ENCODE measurements around the gene CNTN4.

The CNTN4 gene

GRCh38 chr3:3027976-3028567 lies 929.4 kb downstream of the CNTN4 start:
- in situ Hi-C loops (cut with HindIII; ENCODE audit: low sequenced_read_pairs), result no loop called here
- no peak overlapping the region for H3K4me3 ChIP-seq (ENCODE audit: low read depth, low read length)
- no peak for TF ChIP-seq CTCF (IDR thresholded peaks at IDR 0.05; ENCODE audit: low read depth, low read length)
- DNase-seq (ENCODE audit: low read depth, low spot score), result no peak

GRCh38 chr3:3031326-3031725 lies 932.7 kb downstream of the CNTN4 start:
- in situ Hi-C loops (cut with HindIII; ENCODE audit: low sequenced_read_pairs), result no loop called here
- DNase-seq (ENCODE audit: low read depth, low spot score), result no peak
- H3K4me3 ChIP-seq (ENCODE audit: low read depth, low read length), result no peak overlapping the region
- no peak for TF ChIP-seq CTCF (IDR thresholded peaks at IDR 0.05; ENCODE audit: low read depth, low read length)

- DNase-seq (ENCODE audit: low read depth, low spot score), result no peak
- H3K4me3 ChIP-seq (ENCODE audit: low read depth, low read length), result no peak overlapping the region
- in situ Hi-C loops (cut with HindIII; ENCODE audit: low sequenced_read_pairs), result no loop called here
- TF ChIP-seq CTCF (IDR thresholded peaks at IDR 0.05; ENCODE audit: low read depth, low read length), result no peak
Measured at GRCh38 chr3:3037156-3037555, 938.5 kb downstream of the CNTN4 start.

GRCh38 chr3:3038201-3038991 lies 939.7 kb downstream of the CNTN4 start:
- no peak for TF ChIP-seq CTCF (IDR thresholded peaks at IDR 0.05; ENCODE audit: low read depth, low read length)
- in situ Hi-C loops (cut with HindIII; ENCODE audit: low sequenced_read_pairs), result no loop called here
- no peak overlapping the region for H3K4me3 ChIP-seq (ENCODE audit: low read depth, low read length)
- DNase-seq (ENCODE audit: low read depth, low spot score), result no peak

GRCh38 chr3:3053974-3054373 lies 955.3 kb downstream of the CNTN4 start:
- H3K4me3 ChIP-seq (ENCODE audit: low read depth, low read length), result no peak overlapping the region
- no peak for DNase-seq (ENCODE audit: low read depth, low spot score)
- in situ Hi-C loops (cut with HindIII; ENCODE audit: low sequenced_read_pairs), result no loop called here
- TF ChIP-seq CTCF (IDR thresholded peaks at IDR 0.05; ENCODE audit: low read depth, low read length), result no peak

- in situ Hi-C loops (cut with HindIII; ENCODE audit: low sequenced_read_pairs), result no loop called here
Measured at GRCh38 chr3:3059645-3060044, 961.0 kb downstream of the CNTN4 start.

More at GRCh38 chr3:3059645-3060044, 961.0 kb downstream of the CNTN4 start:
- DNase-seq (ENCODE audit: low read depth, low spot score), result no peak
- H3K4me3 ChIP-seq (ENCODE audit: low read depth, low read length), result no peak overlapping the region
- TF ChIP-seq CTCF (IDR thresholded peaks at IDR 0.05; ENCODE audit: low read depth, low read length), result no peak

Measured in astrocyte of the spinal cord (primary cell).